ENCODE measurements around the gene ZBTB20. TPM values are rescaled to one million over a fixed set of nuclear protein-coding genes. Genes with fewer than 3 reads are reported as not detected.

ZBTB20 gene
- total RNA-seq, 1 donor, result 32.9 TPM

GRCh38 chr3:115098354-115099073 lies 48.6 kb downstream of the ZBTB20 start:
- peak overlapping the region; percentile 83 for H3K4me2 ChIP-seq (ENCODE audit: insufficient read depth, low read length)
- no peaks in the 10 kb centered on the region for H3K79me2 ChIP-seq (ENCODE audit: insufficient read depth, low read length)
- no peaks in the 10 kb centered on the region for H4K20me1 ChIP-seq (ENCODE audit: insufficient read depth, low read length)
- H2AFZ ChIP-seq (ENCODE audit: low read length), result no peak overlapping the region
- no peak overlapping the region for H3K4me3 ChIP-seq (ENCODE audit: insufficient read depth, low read length)
- no peaks in the 10 kb centered on the region for H3K27me3 ChIP-seq (ENCODE audit: insufficient read depth, low read length)
- no peak overlapping the region for H3K27ac ChIP-seq (ENCODE audit: low read depth, low read length)
- no peaks in the 10 kb centered on the region for H3K36me3 ChIP-seq (ENCODE audit: insufficient read depth, low read length)
- DNase-seq (ENCODE audit: insufficient read length, low spot score, missing footprints), result no peak
- no peaks in the 10 kb centered on the region for H3K9me3 ChIP-seq (ENCODE audit: low read depth, low read length)
- no peak for TF ChIP-seq CTCF (IDR thresholded peaks at IDR 0.05; ENCODE audit: extremely low read depth, low read depth, low read length)
- H3K4me1 ChIP-seq (ENCODE audit: insufficient read depth, low read length), result peaks cover 12% of the 10 kb centered on the region

- H3K9me3 ChIP-seq (ENCODE audit: low read depth, low read length), result no peaks in the 10 kb centered on the region
- DNase-seq (ENCODE audit: insufficient read length, low spot score, missing footprints), result no peak
- TF ChIP-seq CTCF (IDR thresholded peaks at IDR 0.05; ENCODE audit: extremely low read depth, low read depth, low read length), result no peak
- no peak overlapping the region for H3K27ac ChIP-seq (ENCODE audit: low read depth, low read length)
- no peaks in the 10 kb centered on the region for H3K79me2 ChIP-seq (ENCODE audit: insufficient read depth, low read length)
- H4K20me1 ChIP-seq (ENCODE audit: insufficient read depth, low read length), result no peaks in the 10 kb centered on the region
- H3K4me3 ChIP-seq (ENCODE audit: insufficient read depth, low read length), result no peak overlapping the region
- H3K36me3 ChIP-seq (ENCODE audit: insufficient read depth, low read length), result no peaks in the 10 kb centered on the region
- peaks cover 12% of the 10 kb centered on the region for H3K4me1 ChIP-seq (ENCODE audit: insufficient read depth, low read length)
- no peaks in the 10 kb centered on the region for H3K27me3 ChIP-seq (ENCODE audit: insufficient read depth, low read length)
- no peak overlapping the region for H2AFZ ChIP-seq (ENCODE audit: low read length)
- no peak overlapping the region for H3K4me2 ChIP-seq (ENCODE audit: insufficient read depth, low read length)
Observed at GRCh38 chr3:115095236-115095635, 51.9 kb downstream of the ZBTB20 start.

GRCh38 chr3:115092220-115092791 lies 54.8 kb downstream of the ZBTB20 start:
- Histone ChIP-seq H3K4me2 (ENCODE audit: insufficient read depth, low read length) (no peak overlapping the region), H3K27ac (ENCODE audit: low read depth, low read length) (no peak overlapping the region)

More at GRCh38 chr3:115092220-115092791, 54.8 kb downstream of the ZBTB20 start:
- Histone ChIP-seq H4K20me1 (ENCODE audit: insufficient read depth, low read length) (no peaks in the 10 kb centered on the region), H3K4me3 (ENCODE audit: insufficient read depth, low read length) (no peak overlapping the region), H3K79me2 (ENCODE audit: insufficient read depth, low read length) (no peaks in the 10 kb centered on the region), H3K4me1 (ENCODE audit: insufficient read depth, low read length) (no peaks in the 10 kb centered on the region), H3K27me3 (ENCODE audit: insufficient read depth, low read length) (no peaks in the 10 kb centered on the region), H2AFZ (ENCODE audit: low read length) (peak overlapping the region; percentile 20), H3K9me3 (ENCODE audit: low read depth, low read length) (no peaks in the 10 kb centered on the region), H3K36me3 (ENCODE audit: insufficient read depth, low read length) (no peaks in the 10 kb centered on the region)
- peak; percentile 66 for DNase-seq (ENCODE audit: insufficient read length, low spot score, missing footprints)
- peak; percentile 87 for TF ChIP-seq CTCF (IDR thresholded peaks at IDR 0.05; ENCODE audit: extremely low read depth, low read depth, low read length)
